Esophagus squamous epithelium (tissue), 5 donors: ENCODE measurements around the gene ARHGEF37. TPM values are rescaled to one million over a fixed set of nuclear protein-coding genes. Genes with fewer than 3 reads are reported as not detected.
A peak's percentile ranks its signal among the peaks of the same experiment; 100 is the strongest.

ENCODE experiments used
- DNase-seq: peaks from one replicate; lab custom pipeline; 2025; lab: John Stamatoyannopoulos, UW
- H3K27ac ChIP-seq, 4 donors: fragments of 200-600 bp; sonication (generic); one replicate each; pipeline ENCODE4 v1.5.1; 2016 to 2019; ENCODE audit warnings: mild to moderate bottlenecking in 1 of 4
- H3K27me3 ChIP-seq, 4 donors: fragments of 200-600 bp; sonication (generic); 1 replicate in 3 of 4; 2 replicates in 1 of 4; pipeline versions ENCODE4 v1.5.1 to v1.6.0; 2017 to 2021; ENCODE audit warnings: antibody characterized with exemption in 1 of 4
- H3K36me3 ChIP-seq, 3 donors: fragments of 200-600 bp; sonication (generic); one replicate each; pipeline ENCODE4 v1.5.1; 2016 to 2019
- H3K4me1 ChIP-seq, 3 donors: fragments of 200-600 bp; sonication (generic); one replicate each; pipeline ENCODE4 v1.5.1; 2017 to 2019
- H3K4me3 ChIP-seq, 4 donors: fragments of 200-600 bp; sonication (generic); 1 replicate in 3 of 4; 2 replicates in 1 of 4; pipeline ENCODE4 v1.5.1; 2016 to 2019; ENCODE audit warnings: mild to moderate bottlenecking in 2 of 4, moderate library complexity in 1 of 4
- H3K9me3 ChIP-seq, 3 donors: fragments of 200-600 bp; sonication (generic); one replicate each; pipeline ENCODE4 v1.5.1; 2016 to 2019
- POLR2A ChIP-seq, 4 donors: fragments of 450-650 bp; IDR thresholded peaks; one replicate each; pipeline ENCODE4 v1.6.1; 2017; ENCODE audit warnings: antibody characterized with exemption in 4 of 4, mild to moderate bottlenecking in 4 of 4, moderate library complexity in 3 of 4
- WGBS, 2 donors: methylation state at CpG; one replicate each; pipeline ENCODE4 v1.1.5; 2018; 5-methylcytosine and 5-hydroxymethylcytosine counted together
- intact Hi-C: fragments of 100-400 bp; cut with DNase I; formaldehyde crosslinking; loops from one replicate; pipeline ENCODE4 v1.15.0; 2022
- total RNA-seq, 4 donors: library from RNA; depleted of rRNA; stranded (reverse); fragments of >200 nt; gene quantifications; one replicate each; pipeline ENCODE4 v1.1.0, GENCODE V29; 2016
- TF ChIP-seq, protein P1 (sequence below), 6 experiments: fragments of 450-650 bp in 4 of 6; fragments of 200-600 bp in 2 of 6; sonication (generic) in 2 of 6; IDR thresholded peaks; one replicate each; pipeline ENCODE4 v1.5.1; 2016 to 2019; ENCODE audit warnings: antibody characterized with exemption in 6 of 6, mild to moderate bottlenecking in 4 of 6, moderate library complexity in 4 of 6
- donor health status: DM: yes; HTN: yes; CAD: no.

Gene ARHGEF37
- total RNA-seq, 4 donors from 2014 or later, result 14.5 to 29.3 (median 18.0) TPM

DNA sequence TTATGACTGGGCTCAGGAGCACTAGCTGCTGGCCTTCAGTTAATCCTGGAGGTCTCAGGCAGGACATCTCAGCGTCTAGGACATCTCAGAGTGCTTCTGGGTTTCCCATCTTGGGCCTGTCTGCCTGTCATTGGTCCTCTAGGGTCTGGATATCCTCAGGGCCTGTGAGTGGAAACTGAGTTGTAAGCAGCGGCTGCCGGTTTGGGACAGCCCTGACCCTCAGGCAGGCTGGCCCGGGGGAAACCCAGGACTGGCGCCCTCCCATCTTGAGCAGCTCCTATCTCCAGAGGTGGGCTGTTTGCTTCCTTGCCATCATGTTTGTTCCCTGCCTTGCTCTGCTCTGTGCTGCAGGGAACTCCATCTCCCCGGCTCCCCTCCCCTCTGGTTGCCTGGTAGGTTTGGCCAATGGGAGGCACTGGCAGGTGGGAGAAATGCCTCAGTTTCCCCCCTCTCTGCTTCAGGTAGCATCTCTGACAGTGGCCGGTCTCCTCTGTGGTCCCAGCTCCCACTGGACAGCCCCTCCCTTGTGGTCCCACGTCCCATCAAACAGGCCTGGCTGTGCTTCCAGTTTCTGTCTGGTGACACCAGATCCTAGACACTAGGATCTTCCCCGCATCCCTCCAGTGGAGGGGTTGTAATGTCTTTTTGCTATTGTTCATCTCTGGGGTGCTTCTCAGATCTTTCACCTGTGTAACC is 57.4 kb downstream of the ARHGEF37 start:
- Histone ChIP-seq H3K27ac (no peak overlapping the region), H3K36me3 (no peaks in the 10 kb centered on the region), H3K4me1 (peaks cover 0 to 53% (median 11%) of the 10 kb centered on the region in 3 donors), H3K27me3 (no peaks in the 10 kb centered on the region), H3K9me3 (no peaks in the 10 kb centered on the region), H3K4me3 (no peak overlapping the region)
- intact Hi-C loops, result no loop called here
- TF ChIP-seq POLR2A (IDR thresholded peaks at IDR 0.05), result no peak
- TF ChIP-seq, protein P1, sequence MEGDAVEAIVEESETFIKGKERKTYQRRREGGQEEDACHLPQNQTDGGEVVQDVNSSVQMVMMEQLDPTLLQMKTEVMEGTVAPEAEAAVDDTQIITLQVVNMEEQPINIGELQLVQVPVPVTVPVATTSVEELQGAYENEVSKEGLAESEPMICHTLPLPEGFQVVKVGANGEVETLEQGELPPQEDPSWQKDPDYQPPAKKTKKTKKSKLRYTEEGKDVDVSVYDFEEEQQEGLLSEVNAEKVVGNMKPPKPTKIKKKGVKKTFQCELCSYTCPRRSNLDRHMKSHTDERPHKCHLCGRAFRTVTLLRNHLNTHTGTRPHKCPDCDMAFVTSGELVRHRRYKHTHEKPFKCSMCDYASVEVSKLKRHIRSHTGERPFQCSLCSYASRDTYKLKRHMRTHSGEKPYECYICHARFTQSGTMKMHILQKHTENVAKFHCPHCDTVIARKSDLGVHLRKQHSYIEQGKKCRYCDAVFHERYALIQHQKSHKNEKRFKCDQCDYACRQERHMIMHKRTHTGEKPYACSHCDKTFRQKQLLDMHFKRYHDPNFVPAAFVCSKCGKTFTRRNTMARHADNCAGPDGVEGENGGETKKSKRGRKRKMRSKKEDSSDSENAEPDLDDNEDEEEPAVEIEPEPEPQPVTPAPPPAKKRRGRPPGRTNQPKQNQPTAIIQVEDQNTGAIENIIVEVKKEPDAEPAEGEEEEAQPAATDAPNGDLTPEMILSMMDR (IDR thresholded peaks at IDR 0.05), result no peak
- DNase-seq, result no peak
- WGBS, 2 donors, result 75 to 87% methylated on average over 3 of the region's 9 CpGs

DNA sequence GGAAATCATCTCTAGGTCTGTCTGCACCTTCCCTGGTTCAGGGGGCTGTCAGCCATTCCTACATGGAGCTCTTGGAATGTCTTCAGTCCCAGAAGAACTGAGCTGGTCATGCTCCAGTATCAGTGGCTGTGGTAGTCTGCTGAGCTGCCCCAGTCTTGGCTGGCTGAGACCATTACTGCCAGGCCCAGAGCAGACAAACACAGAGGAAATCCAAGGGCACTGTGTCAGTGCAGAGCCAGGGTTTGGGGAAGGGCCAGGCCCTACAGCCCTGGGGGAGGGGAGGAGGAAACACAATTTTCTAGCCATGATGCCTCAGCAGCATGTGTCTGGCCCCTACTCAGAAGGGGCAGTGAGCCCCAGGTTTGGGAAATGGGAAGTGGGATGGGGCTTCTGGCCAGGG is 58.4 kb downstream of the ARHGEF37 start:
- Histone ChIP-seq H3K9me3 (no peaks in the 10 kb centered on the region), H3K27ac (peak overlapping the region in 2 of 4 donors; percentile 39 to 68), H3K4me1 (peaks cover 0 to 43% (median 5%) of the 10 kb centered on the region in 3 donors), H3K36me3 (no peaks in the 10 kb centered on the region), H3K27me3 (no peaks in the 10 kb centered on the region), H3K4me3 (no peak overlapping the region)
- DNase-seq, result no peak
- TF ChIP-seq, protein P1 (IDR thresholded peaks at IDR 0.05), result no peak
- no peak for TF ChIP-seq POLR2A (IDR thresholded peaks at IDR 0.05)
- intact Hi-C loops, result loop anchor here (5.0 kb wide), 1 partner anchor 193 kb away; no protein-coding TSS in a partner anchor

DNA sequence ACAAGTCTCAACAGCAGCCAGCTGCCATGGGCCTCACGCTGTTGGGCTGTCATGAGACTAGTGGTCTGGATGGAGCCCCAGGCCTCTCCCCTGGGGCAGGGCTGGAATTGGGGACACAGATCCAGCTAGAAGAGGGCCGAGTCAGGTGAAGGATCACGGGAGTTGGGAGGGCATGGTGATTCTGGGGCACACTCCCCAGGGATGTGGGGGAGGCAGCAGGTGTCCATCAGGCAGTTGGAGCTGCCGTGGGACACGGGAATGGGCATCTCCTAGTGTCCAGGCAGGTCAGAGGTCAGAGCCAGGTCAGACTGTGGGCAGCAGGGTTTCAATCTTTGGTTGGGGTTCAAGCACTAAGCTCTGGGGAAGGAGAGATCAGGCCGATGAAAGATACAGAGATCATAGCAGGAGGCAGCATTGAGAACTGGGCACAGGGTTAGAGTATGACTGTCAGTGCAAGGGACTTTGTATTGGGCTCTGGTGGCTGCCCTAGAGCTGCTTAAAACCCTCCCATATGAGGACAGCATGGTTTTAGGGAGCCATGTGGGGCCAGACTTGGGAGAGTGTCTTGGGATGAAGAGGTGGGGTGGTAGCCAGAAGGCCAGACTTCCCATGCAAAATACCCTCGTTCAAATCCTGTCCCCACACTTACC is 59.2 kb downstream of the ARHGEF37 start:
- Histone ChIP-seq H3K27ac (peak overlapping the region in 3 of 4 donors; percentile 39 to 73 (median 68)), H3K4me1 (peaks cover 0 to 35% (median 5%) of the 10 kb centered on the region in 3 donors), H3K4me3 (no peak overlapping the region), H3K27me3 (no peaks in the 10 kb centered on the region), H3K9me3 (no peaks in the 10 kb centered on the region), H3K36me3 (no peaks in the 10 kb centered on the region)
- intact Hi-C loops, result loop anchor here (5.0 kb wide), 1 partner anchor 192 kb away; no protein-coding TSS in a partner anchor
- no peak for DNase-seq
- TF ChIP-seq POLR2A (IDR thresholded peaks at IDR 0.05), result no peak
- TF ChIP-seq, protein P1 (IDR thresholded peaks at IDR 0.05), result no peak
- 65 to 78% methylated on average over 6 to 7 of the region's 7 CpGs for WGBS, 2 donors

DNA sequence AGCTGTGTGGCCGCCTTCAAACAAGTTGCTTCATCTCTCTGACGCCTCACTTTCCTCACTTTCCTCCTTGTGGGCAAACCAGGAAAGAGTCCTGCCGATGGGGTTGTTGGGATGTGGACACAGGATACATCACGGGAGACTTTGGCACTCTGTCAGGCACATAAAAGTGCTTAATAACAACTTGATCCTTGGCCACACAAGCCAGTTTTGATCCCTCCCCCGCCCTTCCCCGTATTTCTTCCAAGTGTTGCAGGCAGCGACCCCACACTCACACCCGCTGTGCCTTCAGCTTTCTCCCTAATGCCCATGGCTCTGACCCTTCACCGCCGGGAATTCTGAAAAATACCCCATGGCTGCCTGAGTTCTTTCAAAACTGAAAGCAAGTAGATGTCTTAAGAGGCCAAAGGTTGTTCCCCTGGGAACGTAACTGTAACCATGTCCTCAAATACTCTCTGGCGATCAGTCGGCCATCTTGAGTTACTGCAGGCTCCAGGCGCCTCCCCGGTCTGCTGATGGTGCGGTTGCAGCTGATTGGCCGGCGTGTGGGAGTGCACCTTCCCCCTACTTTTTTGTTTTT is 59.8 kb downstream of the ARHGEF37 start:
- H3K36me3 ChIP-seq, result no peaks in the 10 kb centered on the region
- H3K4me3 ChIP-seq, result peak overlapping the region in 1 of 4 donors; percentile 41
- TF ChIP-seq POLR2A (IDR thresholded peaks at IDR 0.05), result no peak
- TF ChIP-seq, protein P1 (IDR thresholded peaks at IDR 0.05), result peak in 2 of 6 experiments; percentile 6 to 14
- H3K27ac ChIP-seq, result peak overlapping the region in 3 of 4 donors; percentile 39 to 73 (median 68)
- no peak for DNase-seq
- 65 to 67% methylated on average over 18 of the region's 18 CpGs for WGBS, 2 donors
- intact Hi-C loops, result loop anchor here (5.0 kb wide), 1 partner anchor 191 kb away; no protein-coding TSS in a partner anchor
- no peaks in the 10 kb centered on the region for H3K27me3 ChIP-seq
- H3K9me3 ChIP-seq, result no peaks in the 10 kb centered on the region
- peaks cover 0 to 29% (median 5%) of the 10 kb centered on the region in 3 donors for H3K4me1 ChIP-seq
